H1 (cell line): Measurements from ENCODE around the gene ASIC1.

ENCODE experiments used
- ATF3 ChIP-seq: IDR thresholded peaks from 2 replicates; pipeline ENCODE4 v1.6.1; 2011; ENCODE audit warnings: low read depth, mild to moderate bottlenecking, low read length; ENCODE audit not compliant: insufficient read depth
- CREB1 ChIP-seq: IDR thresholded peaks from 2 replicates; pipeline ENCODE4 v1.6.1; 2012; ENCODE audit warnings: inconsistent platforms
- EP300 ChIP-seq, 2 experiments: IDR thresholded peaks; 1 replicate in 1 of 2; 2 replicates in 1 of 2; pipeline ENCODE4 v1.6.1; 2011 to 2012; ENCODE audit warnings: low read depth in 2 of 2, low read length in 2 of 2, mild to moderate bottlenecking in 2 of 2, borderline replicate concordance in 1 of 2, inconsistent platforms in 1 of 2, moderate library complexity in 1 of 2
- EZH2 ChIP-seq: fragments of 200-600 bp; sonication (generic); IDR thresholded peaks from 2 replicates; pipeline ENCODE4 v1.7.1; 2012; ENCODE audit warnings: low read depth, mild to moderate bottlenecking, moderate library complexity, low read length, inconsistent platforms; ENCODE audit not compliant: severe bottlenecking
- HDAC2 ChIP-seq, 2 experiments: fragments of 300-600 bp in 1 of 2; sonication (generic) in 1 of 2; IDR thresholded peaks; 2 replicates each; pipeline ENCODE4 v1.6.1; 2011 to 2012; ENCODE audit warnings: low read depth in 2 of 2, low read length in 2 of 2, mild to moderate bottlenecking in 2 of 2, moderate library complexity in 2 of 2, borderline replicate concordance in 1 of 2, inconsistent platforms in 1 of 2
- HDAC6 ChIP-seq: IDR thresholded peaks from one replicate; pipeline ENCODE4 v1.7.1; 2012; ENCODE audit warnings: low read depth, mild to moderate bottlenecking, inconsistent platforms, low read length, moderate library complexity
- JUND ChIP-seq: IDR thresholded peaks from 2 replicates; pipeline ENCODE4 v1.6.1; 2011; ENCODE audit warnings: mild to moderate bottlenecking, improper control_type of control experiment, low read length
- MAFK ChIP-seq: IDR thresholded peaks from 2 replicates; pipeline ENCODE4 v1.6.1; 2012; ENCODE audit warnings: low read depth, mild to moderate bottlenecking, improper control_type of control experiment, low read length
- POLR2A ChIP-seq, 2 experiments: IDR thresholded peaks; 1 replicate in 1 of 2; 2 replicates in 1 of 2; pipeline ENCODE4 v1.6.1; 2011; ENCODE audit warnings: low read depth in 2 of 2, low read length in 2 of 2, mild to moderate bottlenecking in 2 of 2; ENCODE audit errors: control extremely low read depth in 1 of 2
- POLR2AphosphoS5 ChIP-seq: IDR thresholded peaks from 2 replicates; pipeline ENCODE4 v1.6.1; 2011; ENCODE audit warnings: low read depth, low read length
- RFX5 ChIP-seq: IDR thresholded peaks from 2 replicates; pipeline ENCODE4 v1.6.1; 2011; ENCODE audit warnings: low read depth, low read length, improper control_type of control experiment, borderline replicate concordance
- TCF12 ChIP-seq: IDR thresholded peaks from 2 replicates; pipeline ENCODE4 v1.6.1; 2011; ENCODE audit warnings: low read depth, mild to moderate bottlenecking, low read length
- YY1 ChIP-seq: IDR thresholded peaks from 2 replicates; pipeline ENCODE4 v1.6.1; 2011; ENCODE audit warnings: low read depth, mild to moderate bottlenecking, low read length
- TF ChIP-seq, protein P1 (sequence below), 3 experiments: IDR thresholded peaks; 1 replicate in 2 of 3; 2 replicates in 1 of 3; pipeline versions ENCODE4 v1.5.1 to v1.6.1; 2011; ENCODE audit warnings: low read length in 3 of 3, mild to moderate bottlenecking in 3 of 3, inconsistent platforms in 2 of 3, low read depth in 1 of 3, moderate library complexity in 1 of 3; ENCODE audit not compliant: insufficient read depth in 1 of 3; ENCODE audit errors: control extremely low read depth in 1 of 3

- TF ChIP-seq, protein P1, sequence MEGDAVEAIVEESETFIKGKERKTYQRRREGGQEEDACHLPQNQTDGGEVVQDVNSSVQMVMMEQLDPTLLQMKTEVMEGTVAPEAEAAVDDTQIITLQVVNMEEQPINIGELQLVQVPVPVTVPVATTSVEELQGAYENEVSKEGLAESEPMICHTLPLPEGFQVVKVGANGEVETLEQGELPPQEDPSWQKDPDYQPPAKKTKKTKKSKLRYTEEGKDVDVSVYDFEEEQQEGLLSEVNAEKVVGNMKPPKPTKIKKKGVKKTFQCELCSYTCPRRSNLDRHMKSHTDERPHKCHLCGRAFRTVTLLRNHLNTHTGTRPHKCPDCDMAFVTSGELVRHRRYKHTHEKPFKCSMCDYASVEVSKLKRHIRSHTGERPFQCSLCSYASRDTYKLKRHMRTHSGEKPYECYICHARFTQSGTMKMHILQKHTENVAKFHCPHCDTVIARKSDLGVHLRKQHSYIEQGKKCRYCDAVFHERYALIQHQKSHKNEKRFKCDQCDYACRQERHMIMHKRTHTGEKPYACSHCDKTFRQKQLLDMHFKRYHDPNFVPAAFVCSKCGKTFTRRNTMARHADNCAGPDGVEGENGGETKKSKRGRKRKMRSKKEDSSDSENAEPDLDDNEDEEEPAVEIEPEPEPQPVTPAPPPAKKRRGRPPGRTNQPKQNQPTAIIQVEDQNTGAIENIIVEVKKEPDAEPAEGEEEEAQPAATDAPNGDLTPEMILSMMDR (IDR thresholded peaks at IDR 0.05; ENCODE audit: control extremely low read depth in 1 of 3, insufficient read depth in 1 of 3, low read depth in 1 of 3, low read length in 3 of 3) = no peak
- TF ChIP-seq CREB1 (no peak), HDAC6 (no peak), MAFK (no peak), EP300 (IDR thresholded peaks at IDR 0.05; ENCODE audit: borderline replicate concordance in 1 of 2, low read depth in 2 of 2, low read length in 2 of 2) (no peak), HDAC2 (IDR thresholded peaks at IDR 0.05; ENCODE audit: borderline replicate concordance in 1 of 2, low read depth in 2 of 2, low read length in 2 of 2) (no peak), POLR2A (IDR thresholded peaks at IDR 0.05; ENCODE audit: control extremely low read depth in 1 of 2, low read depth in 2 of 2, low read length in 2 of 2) (no peak), POLR2AphosphoS5 (no peak), ATF3 (no peak), EZH2 (no peak), YY1 (no peak), RFX5 (no peak), JUND (no peak), TCF12 (no peak)
Measured at GRCh38 chr12:50069069-50069468, 11.7 kb downstream of the ASIC1 start.
